Fibroblast of lung (primary cell): ENCODE results near the gene C19orf44. TPM values are rescaled to one million over a fixed set of nuclear protein-coding genes. Genes with fewer than 3 reads are reported as not detected.
A peak's percentile ranks its signal among the peaks of the same experiment; 100 is the strongest.

Experiments
- DNase-seq, 2 donors: peaks; one replicate each; pipeline versions ENCODE4 v3.0.0 to v3.0.0-alpha.2; 2010; ENCODE audit warnings: low read depth in 2 of 2
- H2AFZ ChIP-seq: 2 replicates; pipeline ENCODE4 v1.5.1; 2012; ENCODE audit warnings: low read length, control low read depth, inconsistent platforms
- H3K27ac ChIP-seq: 2 replicates; pipeline ENCODE4 v1.5.1; 2011; ENCODE audit warnings: low read length, control low read depth; ENCODE audit not compliant: insufficient read depth
- H3K27me3 ChIP-seq: 2 replicates; pipeline ENCODE4 v1.5.1; 2011; ENCODE audit warnings: mild to moderate bottlenecking, low read length; ENCODE audit not compliant: control insufficient read depth, insufficient read depth
- H3K36me3 ChIP-seq: 2 replicates; pipeline ENCODE4 v1.5.1; 2011; ENCODE audit warnings: low read length; ENCODE audit not compliant: control insufficient read depth, insufficient read depth
- H3K4me1 ChIP-seq: 2 replicates; pipeline ENCODE4 v1.5.1; 2011; ENCODE audit warnings: low read length; ENCODE audit not compliant: control insufficient read depth, insufficient read depth; ENCODE audit errors: extremely low read depth
- H3K4me2 ChIP-seq: 2 replicates; pipeline ENCODE4 v1.5.1; 2011; ENCODE audit warnings: low read length, control low read depth; ENCODE audit not compliant: insufficient read depth; ENCODE audit errors: extremely low read depth
- H3K4me3 ChIP-seq, 4 experiments: fragments of 200-600 bp in 1 of 4; sonication (generic) in 1 of 4; replicated peaks in 1 of 4; 2 replicates each; pipeline ENCODE4 v1.5.1; 2011 to 2016; ENCODE audit warnings: low read length in 4 of 4, low read depth in 3 of 4, mild to moderate bottlenecking in 3 of 4, control low read depth in 2 of 4, inconsistent platforms in 1 of 4, mixed read lengths in 1 of 4; ENCODE audit not compliant: insufficient read depth in 1 of 4; ENCODE audit errors: control extremely low read depth in 1 of 4
- H3K79me2 ChIP-seq: 2 replicates; pipeline ENCODE4 v1.5.1; 2012; ENCODE audit warnings: mild to moderate bottlenecking, low read length, inconsistent platforms; ENCODE audit not compliant: control insufficient read depth, insufficient read depth
- H3K9ac ChIP-seq: 2 replicates; pipeline ENCODE4 v1.5.1; 2011; ENCODE audit warnings: mild to moderate bottlenecking, low read length, control low read depth; ENCODE audit not compliant: insufficient read depth
- H3K9me3 ChIP-seq: 2 replicates; pipeline ENCODE4 v1.5.1; 2012; ENCODE audit warnings: low read depth, low read length; ENCODE audit not compliant: control insufficient read depth, insufficient read depth
- H4K20me1 ChIP-seq: 2 replicates; pipeline ENCODE4 v1.5.1; 2011; ENCODE audit warnings: low read length; ENCODE audit not compliant: control insufficient read depth, insufficient read depth; ENCODE audit errors: extremely low read depth
- EZH2 ChIP-seq: IDR thresholded peaks from 2 replicates; pipeline ENCODE4 v1.5.1; 2012; ENCODE audit warnings: low read length, control low read depth, mild to moderate bottlenecking; ENCODE audit errors: missing control alignments
- polyA plus RNA-seq, 2 donors: library from polyadenylated mRNA; depleted of rRNA in 1 of 2; stranded (reverse) in 1 of 2; unstranded in 1 of 2; fragments of >200 nt; gene quantifications; 2 replicates each; pipeline ENCODE4 v1.2.1, GENCODE V29; 2011 to 2012; ENCODE audit warnings: missing spikeins in 1 of 2
- total RNA-seq: library from RNA; depleted of rRNA; stranded (reverse); fragments of >200 nt; gene quantifications from 2 replicates; pipeline ENCODE4 v1.2.1, GENCODE V29; 2014
- TF ChIP-seq, protein P1 (sequence below), 2 donors: IDR thresholded peaks in 1 of 2; conservative IDR thresholded peaks in 1 of 2; 1 replicate in 1 of 2; 2 replicates in 1 of 2; pipeline ENCODE4 v1.5.1; 2011 to 2012; ENCODE audit warnings: low read length in 2 of 2, control low read depth in 1 of 2, inconsistent platforms in 1 of 2, low read depth in 1 of 2, mild to moderate bottlenecking in 1 of 2

Gene C19orf44
- total and polyA plus RNA-seq, 2 donors (not counting 1 experiment from before 2014, with no cell fraction given): 2.9 to 3.6 TPM

DNA sequence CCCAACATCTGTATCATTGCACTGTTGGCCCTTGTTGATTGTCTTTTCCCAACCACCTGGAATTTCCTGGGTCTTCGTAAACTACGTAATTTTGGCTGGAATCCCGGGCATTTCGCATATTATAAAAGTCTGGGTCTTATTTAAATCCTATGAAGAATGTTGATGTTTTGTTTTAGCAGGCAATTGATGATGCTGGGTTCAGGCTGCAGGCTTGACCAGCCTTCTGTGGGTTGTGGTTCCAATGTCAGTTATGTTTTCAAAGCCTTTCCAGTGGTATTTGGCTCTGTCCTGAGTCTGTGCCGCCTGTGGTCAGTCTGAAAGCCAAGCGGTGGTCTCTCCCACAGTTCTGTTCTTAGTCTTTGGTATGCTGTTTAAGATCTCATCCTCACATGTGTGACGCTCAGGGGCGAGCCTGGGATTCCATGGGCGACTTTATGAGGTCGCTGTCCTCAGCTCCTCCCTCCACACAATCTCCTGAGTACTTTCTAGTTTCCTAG, 63.6 kb downstream of the C19orf44 start:
- no peak overlapping the region for H3K9ac ChIP-seq
- no peak overlapping the region for H3K27ac ChIP-seq
- no peak for TF ChIP-seq EZH2
- TF ChIP-seq, protein P1, sequence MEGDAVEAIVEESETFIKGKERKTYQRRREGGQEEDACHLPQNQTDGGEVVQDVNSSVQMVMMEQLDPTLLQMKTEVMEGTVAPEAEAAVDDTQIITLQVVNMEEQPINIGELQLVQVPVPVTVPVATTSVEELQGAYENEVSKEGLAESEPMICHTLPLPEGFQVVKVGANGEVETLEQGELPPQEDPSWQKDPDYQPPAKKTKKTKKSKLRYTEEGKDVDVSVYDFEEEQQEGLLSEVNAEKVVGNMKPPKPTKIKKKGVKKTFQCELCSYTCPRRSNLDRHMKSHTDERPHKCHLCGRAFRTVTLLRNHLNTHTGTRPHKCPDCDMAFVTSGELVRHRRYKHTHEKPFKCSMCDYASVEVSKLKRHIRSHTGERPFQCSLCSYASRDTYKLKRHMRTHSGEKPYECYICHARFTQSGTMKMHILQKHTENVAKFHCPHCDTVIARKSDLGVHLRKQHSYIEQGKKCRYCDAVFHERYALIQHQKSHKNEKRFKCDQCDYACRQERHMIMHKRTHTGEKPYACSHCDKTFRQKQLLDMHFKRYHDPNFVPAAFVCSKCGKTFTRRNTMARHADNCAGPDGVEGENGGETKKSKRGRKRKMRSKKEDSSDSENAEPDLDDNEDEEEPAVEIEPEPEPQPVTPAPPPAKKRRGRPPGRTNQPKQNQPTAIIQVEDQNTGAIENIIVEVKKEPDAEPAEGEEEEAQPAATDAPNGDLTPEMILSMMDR (conservative IDR thresholded peaks at IDR 0.05 in 1 of 2, IDR thresholded peaks at IDR 0.05 in 1 of 2; ENCODE audit: low read depth in 1 of 2, low read length in 2 of 2): no peak

DNA sequence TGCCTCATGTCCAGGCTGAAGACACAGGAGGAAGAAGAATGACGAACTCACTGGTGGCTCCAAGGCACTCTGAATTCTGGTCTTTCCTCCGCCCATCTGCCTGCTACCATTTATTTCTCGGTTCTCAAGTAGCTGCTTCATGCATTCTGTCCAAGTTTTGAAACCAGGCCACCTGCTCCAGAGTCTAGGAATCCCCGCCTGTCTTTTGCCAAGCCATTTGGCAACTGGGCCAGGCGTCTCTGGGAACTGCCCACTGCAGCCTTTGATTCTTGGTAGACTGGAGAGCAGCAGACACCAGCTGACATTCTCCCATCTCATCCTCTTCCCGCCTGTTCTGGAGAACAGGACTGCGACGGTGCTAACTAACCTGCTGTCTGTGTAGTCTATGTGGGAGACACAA, 65.2 kb downstream of the C19orf44 start:
- no peaks in the 10 kb centered on the region for H4K20me1 ChIP-seq
- no peaks in the 10 kb centered on the region for H3K79me2 ChIP-seq
- H3K4me2 ChIP-seq: no peak overlapping the region
- no peak for TF ChIP-seq EZH2
- TF ChIP-seq, protein P1 (conservative IDR thresholded peaks at IDR 0.05 in 1 of 2, IDR thresholded peaks at IDR 0.05 in 1 of 2; ENCODE audit: low read depth in 1 of 2, low read length in 2 of 2): no peak
- H3K9me3 ChIP-seq: no peaks in the 10 kb centered on the region
- H2AFZ ChIP-seq: no peak overlapping the region
- no peaks in the 10 kb centered on the region for H3K27me3 ChIP-seq
- DNase-seq: no peak
- H3K27ac ChIP-seq: no peak overlapping the region
- peaks cover 18% of the 10 kb centered on the region for H3K36me3 ChIP-seq
- H3K9ac ChIP-seq: no peak overlapping the region
- no peaks in the 10 kb centered on the region for H3K4me1 ChIP-seq
- H3K4me3 ChIP-seq: no peak overlapping the region

More for the DNA sequence above, 63.6 kb downstream of the C19orf44 start:
- Histone ChIP-seq H3K4me1 (no peaks in the 10 kb centered on the region), H2AFZ (no peak overlapping the region), H3K4me2 (no peak overlapping the region), H3K9me3 (no peaks in the 10 kb centered on the region), H3K36me3 (peaks cover 20% of the 10 kb centered on the region), H3K79me2 (no peaks in the 10 kb centered on the region), H3K4me3 (no peak overlapping the region), H4K20me1 (no peaks in the 10 kb centered on the region), H3K27me3 (no peaks in the 10 kb centered on the region)
- peak in 1 of 2 donors; percentile 66 for DNase-seq

DNA sequence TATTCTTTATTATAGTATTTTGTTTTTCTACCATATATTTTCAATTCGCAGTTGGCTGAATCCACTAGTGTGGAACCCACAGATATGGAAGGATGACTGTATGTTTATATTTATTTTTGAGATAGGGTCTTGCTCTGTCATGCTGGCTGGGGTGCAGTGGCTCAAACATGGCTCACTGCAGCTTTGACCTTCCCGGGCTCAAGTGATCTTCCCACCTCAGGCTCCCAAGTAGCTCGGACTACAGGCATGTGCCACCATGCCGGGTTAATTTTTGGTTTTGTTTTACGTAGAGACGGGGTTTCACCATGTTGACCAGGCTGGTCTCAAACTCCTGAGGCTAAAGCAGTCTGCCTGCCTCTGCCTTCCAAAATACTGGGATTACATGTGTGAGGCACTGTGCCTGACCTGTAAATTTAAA, 66.4 kb downstream of the C19orf44 start:
- Histone ChIP-seq H3K36me3 (peaks cover 16% of the 10 kb centered on the region), H3K4me1 (no peaks in the 10 kb centered on the region), H2AFZ (no peak overlapping the region), H3K79me2 (no peaks in the 10 kb centered on the region), H3K4me3 (no peak overlapping the region), H3K4me2 (no peak overlapping the region), H4K20me1 (no peaks in the 10 kb centered on the region), H3K27ac (no peak overlapping the region), H3K27me3 (no peaks in the 10 kb centered on the region), H3K9ac (no peak overlapping the region), H3K9me3 (no peaks in the 10 kb centered on the region)
- DNase-seq: no peak
- TF ChIP-seq, protein P1 (conservative IDR thresholded peaks at IDR 0.05 in 1 of 2, IDR thresholded peaks at IDR 0.05 in 1 of 2; ENCODE audit: low read depth in 1 of 2, low read length in 2 of 2): no peak
- no peak for TF ChIP-seq EZH2
